Activated CD8-positive, alpha-beta memory T cell treated with anti-CD3 and anti-CD28 coated beads, Interleukin-2, amount 50 U/mL, for 24 hours (primary cell): Measurements from ENCODE around the gene CFAP157.
A peak's percentile ranks its signal among the peaks of the same experiment; 100 is the strongest.

Source experiments
- DNase-seq: peaks from one replicate; pipeline ENCODE4 v3.0.0-alpha.2; 2020; ENCODE audit errors: extremely low read depth

CFAP157 gene

DNA sequence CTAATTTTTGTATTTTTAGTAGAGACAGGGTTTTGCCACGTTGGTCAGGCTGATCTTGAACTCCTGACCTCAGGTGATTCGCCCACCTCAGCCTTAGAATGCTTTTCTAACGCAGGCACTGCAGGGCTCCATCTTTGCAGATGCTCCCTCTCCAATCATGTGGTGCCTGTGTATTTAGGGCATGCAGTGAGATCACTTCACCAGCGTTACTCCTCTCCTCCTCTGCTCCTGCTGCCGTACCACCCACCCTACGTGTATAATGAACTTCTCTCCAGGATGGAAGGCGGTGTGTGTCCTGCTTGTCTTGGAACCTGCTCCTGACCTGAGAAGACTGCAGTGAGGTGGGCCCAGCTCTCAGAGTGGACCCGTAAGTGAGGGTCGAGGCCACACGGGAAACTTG, 13.6 kb upstream of the CFAP157 start:
- no peak for DNase-seq

DNA sequence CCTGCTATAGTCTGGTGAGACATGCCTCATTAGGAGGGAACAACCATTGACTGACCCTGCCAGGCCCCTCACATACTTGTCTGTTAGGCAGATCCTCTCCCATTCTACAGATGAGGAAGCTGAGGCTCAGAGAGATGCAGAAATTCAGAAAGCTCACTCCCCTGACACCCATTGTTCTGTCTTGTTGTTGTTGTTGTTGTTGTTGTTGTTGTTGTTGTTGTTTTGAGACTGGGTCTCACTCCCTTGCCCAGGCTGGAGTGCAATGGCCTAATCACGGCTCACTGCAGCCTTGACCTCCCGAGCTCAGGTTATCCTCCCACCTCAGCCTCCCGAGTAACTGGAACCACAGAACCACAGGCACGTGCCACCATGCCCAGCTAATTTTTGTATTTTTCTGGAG, 13.1 kb upstream of the CFAP157 start:
- DNase-seq: no peak

DNA sequence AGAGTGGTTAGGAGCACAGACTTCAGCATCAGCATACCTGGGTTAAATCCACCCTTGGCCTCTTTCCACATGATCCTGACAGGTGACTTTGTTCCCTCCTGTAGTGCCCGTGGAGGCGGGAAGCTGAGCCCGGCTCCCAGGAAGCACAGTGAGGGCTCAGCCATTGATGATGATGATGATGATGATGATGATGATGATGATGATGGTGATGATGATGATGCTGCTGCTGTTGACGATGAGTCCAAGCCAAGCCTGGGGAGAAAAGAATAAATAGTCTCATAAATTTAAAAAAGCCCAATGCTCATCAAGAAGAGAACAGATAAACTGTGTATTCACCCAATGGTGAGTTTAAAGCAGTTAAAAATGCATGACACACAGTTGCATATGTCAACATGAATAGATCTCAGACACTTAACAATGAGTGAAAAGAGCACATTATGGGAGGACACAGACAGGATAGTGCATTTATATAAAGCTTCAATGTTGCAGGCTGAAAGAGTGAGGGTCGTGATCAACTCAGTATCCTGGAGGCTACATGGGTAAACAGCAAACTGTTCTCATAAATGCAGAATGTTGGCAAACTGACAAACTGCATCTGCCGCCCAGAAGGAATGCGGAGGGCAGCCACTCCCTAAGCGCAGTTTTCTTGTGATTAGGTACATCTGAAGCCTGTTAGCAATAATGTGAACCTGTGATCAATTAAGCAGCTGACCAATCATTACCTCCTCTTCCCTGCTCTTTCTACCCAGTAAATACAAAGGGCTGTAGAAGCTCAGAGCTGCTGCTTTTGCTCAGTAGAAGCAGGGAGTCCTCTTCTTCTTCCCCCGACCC, 11.7 kb upstream of the CFAP157 start:
- no peak for DNase-seq

DNA sequence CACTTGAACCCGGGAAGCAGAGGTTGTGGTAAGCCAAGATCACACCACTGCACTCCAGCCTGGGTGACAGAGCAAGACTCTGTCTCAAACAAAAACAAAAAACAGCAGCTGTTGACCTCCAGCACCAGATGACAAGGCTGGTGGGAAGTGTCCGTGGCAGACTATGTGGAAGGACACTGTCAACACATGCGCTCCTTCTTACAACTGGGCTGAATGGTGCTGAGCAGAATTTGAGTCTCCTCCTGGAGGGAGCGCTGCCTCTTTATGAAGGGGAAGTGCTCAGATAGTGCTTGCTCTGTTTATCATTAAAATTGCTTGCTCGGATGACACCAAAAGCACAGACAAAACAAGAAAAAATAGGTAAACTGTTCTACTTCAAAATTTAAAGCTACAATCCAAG, 9.2 kb upstream of the CFAP157 start:
- DNase-seq: no peak

DNA sequence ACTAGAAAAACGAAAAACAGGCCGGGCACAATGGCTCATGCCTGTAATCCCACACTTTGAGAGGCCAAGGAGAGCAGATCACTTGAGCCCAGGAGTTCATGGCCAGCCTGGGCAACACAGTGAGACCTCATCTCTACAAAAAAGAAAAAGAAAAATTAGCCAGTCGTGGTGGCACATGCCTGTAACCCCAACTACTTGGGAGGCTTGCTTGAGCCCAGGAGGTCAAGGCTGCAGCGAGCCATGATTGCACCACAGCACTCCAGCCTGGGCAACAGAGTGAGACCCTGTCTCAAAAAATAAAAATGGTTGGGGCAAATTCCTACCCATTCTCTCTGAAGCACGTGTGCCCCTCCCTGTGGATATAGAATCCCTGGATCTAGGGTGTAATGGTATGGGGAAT, 8.4 kb upstream of the CFAP157 start:
- DNase-seq: no peak

DNA sequence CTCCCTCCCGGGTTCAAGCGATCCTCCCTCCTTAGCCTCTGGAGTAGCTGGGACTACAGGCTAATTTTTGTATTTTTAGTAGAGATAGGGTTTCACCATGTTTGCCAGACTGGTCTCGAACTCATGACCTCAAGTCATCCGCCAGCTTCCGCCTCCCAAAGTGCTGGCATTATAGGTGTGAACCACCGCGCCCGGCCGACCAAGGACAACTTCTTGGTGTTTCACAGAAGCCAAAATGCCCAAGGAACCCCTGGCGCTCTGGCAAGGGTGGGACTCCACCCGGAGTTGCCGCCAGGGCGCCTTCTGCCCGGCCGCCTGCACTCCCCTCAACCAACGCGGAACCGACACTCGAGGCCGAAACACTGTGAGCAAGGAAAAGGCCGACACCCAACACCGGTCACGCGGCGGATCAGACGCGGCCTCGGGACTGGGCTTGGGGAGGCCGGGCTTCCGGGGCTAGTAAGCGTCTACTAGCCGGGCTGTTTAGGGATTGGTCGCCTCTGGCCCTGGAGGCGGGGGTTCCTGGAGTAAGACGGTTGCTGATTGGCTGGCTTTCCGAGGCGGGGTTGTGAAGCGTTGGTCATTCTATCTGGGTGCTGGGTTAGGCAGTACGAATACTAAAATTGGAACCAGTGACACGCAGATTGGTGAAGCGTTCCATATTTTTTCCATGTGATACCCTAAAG, 7.7 kb upstream of the CFAP157 start:
- DNase-seq: peak; percentile 79

DNA sequence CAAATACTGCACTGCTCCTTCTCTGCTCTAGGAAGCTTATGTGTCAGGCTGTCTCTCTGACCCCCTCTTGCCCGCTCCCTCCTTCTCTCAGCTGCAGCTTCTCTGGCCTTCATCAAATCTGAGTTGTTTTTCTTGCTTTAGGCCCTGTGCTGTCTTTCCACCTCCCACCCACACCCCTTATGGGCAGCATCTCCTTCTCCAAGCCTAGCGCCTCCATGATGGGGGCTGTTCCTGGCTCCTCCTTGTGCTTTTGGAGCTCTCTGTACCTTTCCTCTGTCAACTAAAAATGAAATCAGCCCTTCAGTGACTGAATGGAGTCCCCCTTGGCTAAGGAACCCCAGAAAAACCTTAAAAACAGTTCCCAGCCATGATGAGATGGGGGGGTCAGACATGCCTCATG, 6.6 kb upstream of the CFAP157 start:
- DNase-seq: no peak

DNA sequence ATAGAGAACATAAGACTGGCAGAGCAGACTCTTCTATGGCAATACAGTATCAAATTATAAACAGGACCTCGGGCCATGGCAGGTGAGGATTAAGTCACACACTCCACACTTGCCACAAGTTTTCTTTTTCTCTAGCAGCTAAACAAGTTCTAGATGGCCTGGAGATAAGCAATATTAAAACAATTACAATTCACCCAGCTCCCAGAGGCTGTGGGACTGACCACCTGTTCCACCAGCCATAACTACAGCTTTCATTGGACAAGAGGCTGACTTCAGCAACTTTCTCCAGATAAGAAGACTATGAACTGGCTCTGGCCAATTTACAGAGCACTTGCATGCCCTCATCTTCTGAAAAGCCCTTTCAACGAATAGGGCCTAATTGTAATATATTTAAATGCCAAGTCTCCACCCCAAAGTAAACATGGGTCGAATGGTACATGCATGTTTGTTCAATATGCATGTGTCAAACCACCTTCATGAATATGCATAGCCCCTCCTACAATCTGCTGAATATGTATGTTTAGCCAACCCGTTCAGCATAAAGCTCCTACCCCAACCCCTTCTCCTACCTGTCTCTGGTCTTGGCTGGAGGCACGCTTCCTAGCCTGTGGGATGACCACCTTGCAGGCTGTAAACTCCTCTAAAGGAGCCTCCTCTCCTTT, 6.1 kb upstream of the CFAP157 start:
- DNase-seq: no peak

DNA sequence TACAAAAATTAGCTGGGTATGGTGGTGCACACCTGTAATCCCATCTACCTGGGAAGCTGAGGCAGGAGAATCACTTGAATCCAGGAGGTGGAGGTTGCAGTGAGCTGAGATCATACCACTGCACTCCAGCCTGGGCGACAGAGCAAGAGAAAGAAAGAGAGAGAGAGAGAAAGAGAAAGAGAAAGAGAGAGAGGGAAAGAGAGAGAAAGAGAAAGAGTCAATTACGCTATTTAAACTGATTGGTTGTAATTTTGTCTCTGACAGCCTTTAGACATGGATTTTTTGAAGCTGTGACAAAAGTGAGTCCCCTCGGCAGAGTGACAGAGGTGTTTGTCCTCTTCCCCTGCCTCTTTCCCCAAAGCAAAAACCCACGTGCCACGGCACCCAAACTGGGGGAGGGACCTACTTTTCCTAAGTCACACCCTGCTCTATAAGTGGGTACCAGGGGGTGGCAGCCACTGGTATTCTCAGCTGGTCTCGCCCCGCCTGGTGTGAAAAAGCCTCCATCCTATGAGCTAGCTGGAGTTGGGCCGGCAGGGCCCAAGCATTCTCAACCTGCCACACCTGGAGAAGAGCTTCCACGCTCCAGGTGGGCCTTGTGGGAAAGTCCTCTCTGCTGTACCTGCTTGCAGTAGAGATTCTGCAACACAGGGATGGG, 3.4 kb upstream of the CFAP157 start:
- DNase-seq: no peak

DNA sequence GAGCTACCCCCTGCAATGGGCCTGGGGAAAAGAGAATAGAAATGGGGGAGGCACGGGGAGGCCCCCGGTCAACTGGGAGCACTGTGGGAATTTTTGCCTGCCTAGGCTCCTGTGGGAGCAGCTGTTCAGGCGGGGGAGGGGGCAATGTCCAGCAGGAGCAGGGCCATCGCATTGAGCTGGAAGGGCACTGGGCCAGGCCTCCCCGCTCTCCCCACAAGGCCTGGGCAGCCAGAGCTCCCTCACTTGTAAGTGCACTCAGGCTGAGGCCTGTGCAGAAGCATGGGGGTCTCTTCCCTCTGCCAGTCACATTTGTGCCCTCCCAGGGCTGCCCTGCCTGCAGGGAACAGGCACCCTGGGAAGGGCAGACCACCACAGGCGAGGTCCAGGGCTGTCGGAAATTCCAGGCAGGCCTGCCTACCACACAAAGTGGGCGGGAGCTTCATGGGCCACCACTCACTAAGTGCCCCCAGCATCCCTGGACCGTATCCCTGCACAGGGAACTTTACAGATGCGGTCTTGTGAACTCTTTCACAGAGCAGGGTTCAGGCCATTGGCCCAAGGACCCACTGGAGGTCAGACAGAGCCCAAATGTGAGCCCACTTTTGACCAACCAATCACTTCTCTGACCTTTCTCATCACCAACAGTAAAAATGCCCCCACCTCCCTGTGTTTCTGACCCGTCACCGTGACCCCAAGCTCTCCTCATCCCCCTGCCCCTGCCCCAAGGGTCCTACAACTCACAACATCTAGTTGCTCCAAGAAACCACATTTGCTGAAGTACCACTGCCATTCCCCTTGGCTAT, 1.0 kb upstream of the CFAP157 start:
- DNase-seq: no peak

DNA sequence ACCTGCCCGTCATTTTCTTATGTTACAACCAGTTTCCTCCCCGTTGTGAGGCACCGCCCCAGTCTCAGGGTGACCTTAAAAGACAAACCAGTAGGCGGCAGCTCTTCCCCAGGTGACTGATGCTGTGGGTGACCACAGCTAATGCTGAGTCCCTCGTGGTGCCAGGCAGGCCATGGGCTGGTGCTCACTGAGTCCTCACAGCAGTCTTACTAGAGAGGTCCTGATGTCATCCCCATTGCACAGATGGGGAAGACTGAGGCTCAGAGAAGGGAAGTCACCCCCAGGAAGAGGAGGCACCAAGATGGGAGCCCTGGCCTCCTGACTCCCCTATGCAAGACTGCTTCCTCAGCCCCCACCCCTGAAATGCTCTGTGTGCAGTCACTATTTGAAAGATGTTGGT, 978 bp downstream of the CFAP157 start:
- no peak for DNase-seq

DNA sequence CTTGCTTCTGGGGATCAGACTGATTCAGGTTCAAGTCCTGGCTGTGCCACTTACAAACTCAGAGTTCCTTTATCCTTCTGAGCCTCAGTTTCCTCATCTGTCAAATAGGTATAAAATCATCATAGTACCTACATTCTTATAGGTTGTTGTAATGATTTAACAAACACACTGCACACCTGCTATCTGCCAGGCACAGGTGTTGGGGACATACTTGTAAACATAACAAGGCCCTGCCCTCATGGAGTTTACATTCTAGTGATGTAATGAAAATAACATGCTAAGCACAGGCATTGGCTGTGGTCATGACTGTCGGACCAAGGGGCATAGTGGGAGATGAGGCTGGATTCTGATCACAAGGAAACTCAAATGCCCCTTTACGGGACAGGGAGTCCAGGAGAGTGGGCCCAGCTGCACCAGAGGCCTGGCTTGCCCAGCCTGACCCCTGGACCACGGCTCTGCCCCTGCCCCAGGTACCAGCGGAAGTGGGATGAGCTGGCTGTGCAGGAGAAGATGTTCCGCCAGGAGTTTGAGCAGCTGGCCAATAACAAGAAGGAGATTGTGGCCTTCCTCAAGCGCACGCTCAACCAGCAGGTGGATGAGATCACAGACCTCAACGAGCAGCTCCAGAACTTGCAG, 2.3 kb downstream of the CFAP157 start:
- no peak for DNase-seq

DNA sequence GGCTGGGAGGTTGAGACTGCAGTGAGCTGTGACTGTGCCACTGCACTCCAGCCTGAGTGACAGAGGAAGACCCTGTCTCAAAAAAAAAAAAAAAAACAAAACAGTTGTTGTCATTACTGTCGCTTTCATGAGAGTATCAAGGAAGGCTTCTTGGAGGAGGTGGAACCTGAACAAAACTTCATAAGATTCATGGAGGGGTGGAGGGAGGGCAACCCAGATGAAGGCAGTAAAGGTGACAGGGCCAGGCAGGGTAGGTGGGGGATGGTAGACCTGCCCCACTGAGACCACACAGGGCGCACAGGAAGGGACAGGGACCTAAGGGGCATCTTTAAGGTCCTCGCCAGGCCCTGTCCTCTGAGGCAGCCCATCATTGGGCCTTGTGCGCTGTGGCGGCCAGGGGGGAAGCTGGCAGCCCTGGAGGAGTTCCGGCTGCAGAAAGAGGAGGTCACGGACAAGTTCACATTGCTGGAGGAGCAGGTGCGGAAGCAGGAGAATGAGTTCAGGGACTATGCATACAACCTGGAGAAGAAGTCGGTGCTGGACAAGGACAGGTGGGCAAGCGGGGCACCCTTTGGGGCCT, 3.5 kb downstream of the CFAP157 start:
- DNase-seq: no peak

DNA sequence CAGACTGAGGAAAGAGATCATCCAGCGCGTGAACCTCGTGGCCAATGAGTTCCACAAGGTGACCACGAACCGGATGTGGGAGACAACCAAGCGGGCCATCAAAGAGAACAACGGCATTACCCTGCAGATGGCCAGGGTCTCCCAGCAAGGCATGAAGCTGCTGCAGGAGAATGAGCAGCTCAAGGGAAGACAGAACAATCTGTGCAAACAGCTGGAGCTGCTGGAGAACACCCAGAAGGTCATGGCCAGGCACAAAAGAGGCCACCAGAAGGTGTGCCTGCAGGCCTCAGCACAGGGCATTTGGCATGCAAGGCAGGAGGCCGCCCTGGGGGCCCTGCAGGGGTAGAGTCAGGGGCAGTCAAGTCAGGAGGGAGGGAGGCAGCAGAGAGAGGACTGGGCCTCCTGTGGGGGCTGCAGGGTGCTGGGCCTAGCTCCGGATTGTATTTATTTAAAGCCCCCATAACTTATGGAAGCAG, 4.5 kb downstream of the CFAP157 start:
- no peak for DNase-seq

DNA sequence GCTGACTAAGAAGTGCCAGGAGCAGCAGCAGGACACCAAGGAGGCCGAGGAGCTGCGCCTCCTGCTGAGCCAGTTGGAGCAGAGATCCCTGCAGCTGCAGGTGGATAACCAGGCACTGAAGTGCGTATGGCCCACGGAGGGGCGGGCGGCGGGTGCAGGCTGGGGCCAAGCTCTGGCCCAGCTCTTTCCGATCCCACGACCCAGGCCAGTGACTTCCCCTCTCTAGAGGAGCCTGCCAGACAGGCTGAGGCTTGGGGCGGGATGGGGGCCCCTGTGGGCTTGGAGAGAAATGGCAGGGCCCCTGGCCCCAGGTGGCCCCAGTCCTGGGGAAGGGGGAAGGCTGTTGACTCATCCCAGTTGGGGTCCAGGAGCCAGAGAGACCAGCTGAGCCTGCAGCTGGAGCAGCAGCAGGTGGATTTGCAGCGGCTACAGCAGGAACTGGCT, 5.1 kb downstream of the CFAP157 start:
- DNase-seq: no peak

DNA sequence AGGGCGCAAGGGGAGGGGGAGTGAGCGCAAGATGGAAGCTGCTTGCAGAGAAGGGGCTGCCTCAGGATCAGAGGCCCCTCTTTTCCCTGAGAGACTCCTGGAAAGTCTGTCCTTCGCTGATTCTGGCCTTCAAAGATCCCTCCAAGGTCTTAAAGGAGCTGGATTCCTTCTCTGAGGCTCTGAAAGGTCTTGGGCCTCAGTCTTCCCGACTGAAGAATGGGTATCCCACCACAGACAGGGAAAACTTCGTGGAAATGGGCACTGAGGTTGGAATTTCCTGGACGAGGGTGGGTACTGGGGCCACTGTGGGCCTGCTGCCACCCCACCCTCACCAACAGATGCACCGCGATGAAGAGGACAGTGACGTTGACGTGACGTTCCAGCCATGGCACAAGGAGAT, 5.6 kb downstream of the CFAP157 start:
- DNase-seq: no peak

DNA sequence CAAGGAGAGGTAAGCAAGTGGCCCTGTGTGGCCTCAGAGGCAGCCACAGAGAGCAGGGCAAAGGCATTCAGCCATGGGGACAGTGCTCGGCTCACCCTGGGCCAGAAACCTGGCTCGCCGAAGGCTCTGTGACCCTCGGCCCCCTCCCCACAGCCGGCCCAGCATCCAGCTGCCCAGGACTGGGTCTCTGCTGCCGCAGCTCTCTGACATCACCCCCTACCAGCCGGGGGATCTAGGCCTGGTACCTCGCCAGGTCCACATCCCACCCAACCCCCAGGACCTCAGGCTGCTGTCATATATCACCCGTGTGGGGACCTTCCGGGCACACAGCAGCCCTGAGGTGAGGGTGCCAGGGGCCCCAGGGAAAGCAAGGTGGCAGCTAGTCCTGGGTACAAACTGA, 6.1 kb downstream of the CFAP157 start:
- DNase-seq: no peak

DNA sequence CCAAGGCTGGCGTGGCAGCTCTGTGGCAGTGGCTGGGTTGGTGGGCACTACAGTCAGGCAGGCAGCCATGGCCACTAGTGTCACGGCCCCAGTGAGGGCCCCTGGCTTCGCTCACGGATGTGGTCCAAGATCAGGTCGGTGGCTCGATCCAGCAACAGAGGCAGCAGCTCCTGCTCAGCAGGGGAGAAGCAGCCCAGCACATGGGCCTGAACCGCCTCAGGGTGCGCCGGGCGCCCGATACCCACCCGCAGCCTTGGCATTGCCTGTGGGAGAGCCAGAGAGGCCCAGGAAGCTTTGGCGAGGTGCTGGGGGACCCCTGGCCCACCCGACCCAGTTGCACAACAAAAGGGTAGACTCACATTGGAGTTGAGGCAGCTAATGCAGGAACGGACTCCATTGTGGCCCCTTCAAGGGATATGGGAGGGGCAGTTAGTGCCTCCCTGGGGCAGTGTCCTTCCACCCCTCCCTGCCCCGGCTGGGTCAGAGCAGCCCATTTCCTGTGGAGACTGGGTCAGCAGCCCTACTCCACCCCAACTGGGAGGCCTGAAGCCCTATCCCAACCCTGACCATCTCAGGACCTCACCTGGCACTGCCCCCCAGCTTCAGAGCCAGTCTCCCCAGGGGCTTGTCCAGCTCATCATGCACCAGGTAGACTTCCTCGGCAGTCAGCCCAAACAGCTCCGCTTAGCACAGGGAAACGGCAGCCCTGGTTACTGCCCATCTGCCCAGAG, 7.4 kb downstream of the CFAP157 start:
- DNase-seq: no peak

DNA sequence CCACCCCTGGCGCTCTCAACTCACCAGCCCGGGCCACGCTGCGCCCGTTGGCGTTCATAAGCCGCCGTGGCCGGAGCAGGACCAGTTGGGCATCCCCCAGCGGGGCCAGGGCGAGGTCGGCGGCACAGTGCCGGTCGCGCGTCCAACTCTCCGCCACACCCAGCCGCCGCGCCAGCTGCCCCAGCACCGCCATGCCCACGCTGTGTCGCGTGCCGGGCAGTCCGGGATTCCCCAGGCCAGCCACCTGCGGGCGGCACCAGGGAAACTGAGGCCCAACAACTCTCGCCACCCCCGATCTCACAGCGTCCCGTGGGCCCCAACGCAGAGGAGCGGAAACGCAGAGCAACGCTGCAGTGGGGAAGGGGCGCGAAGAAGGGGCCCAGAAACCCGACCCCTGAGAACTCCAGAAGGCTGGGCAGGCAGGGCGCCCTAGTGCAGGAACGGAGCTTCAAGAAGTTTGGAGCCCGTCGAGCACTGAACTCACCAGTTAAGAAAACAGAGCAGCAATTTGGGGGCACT, 8.2 kb downstream of the CFAP157 start:
- no peak for DNase-seq
